Naive thymus-derived CD8-positive, alpha-beta T cell (primary cell): Measurements from ENCODE around the gene RGS13. TPM values are rescaled to one million over a fixed set of nuclear protein-coding genes. Genes with fewer than 3 reads are reported as not detected.

Experiments
- ATAC-seq, 2 donors: fragments of 150-1000 bp; cut with Tn5 transposase in 1 of 2; sonication (Bioruptor Pico), chemical (Tn5 transposase) in 1 of 2; 1 replicate in 1 of 2; 2 replicates in 1 of 2; pipeline ENCODE4 v1.10.0; 2021; ENCODE audit warnings: mild to moderate bottlenecking in 2 of 2, moderate library complexity in 2 of 2
- POLR2A ChIA-PET: fragments of 350-600 bp; sonication (Branson Sonifier 250); formaldehyde crosslinking; loops from one replicate; lab custom pipeline; 2021; ENCODE audit warnings: antibody characterized with exemption; lab: Charles Lee
- DNase-seq, 10 donors: peaks; one replicate each; pipeline versions ENCODE4 v3.0.0 to v3.0.0-alpha.2; 2020 to 2022
- H3K27ac Mint-ChIP-seq, 10 donors: one replicate each; pipeline ENCODE4 v1.8.0; 2020 to 2022; ENCODE audit warnings: mild to moderate bottlenecking in 10 of 10, mixed read lengths in 10 of 10, moderate library complexity in 4 of 10, inconsistent platforms in 1 of 10
- H3K27me3 Mint-ChIP-seq, 5 donors: one replicate each; pipeline ENCODE4 v1.8.0; 2021 to 2022; ENCODE audit warnings: mixed read lengths in 5 of 5
- H3K36me3 Mint-ChIP-seq, 3 donors: one replicate each; pipeline ENCODE4 v1.8.0; 2020 to 2022; ENCODE audit warnings: mixed read lengths in 3 of 3, mild to moderate bottlenecking in 2 of 3, inconsistent platforms in 1 of 3
- H3K4me1 Mint-ChIP-seq, 4 donors: one replicate each; pipeline ENCODE4 v1.8.0; 2021 to 2022; ENCODE audit warnings: mixed read lengths in 4 of 4
- H3K4me3 Mint-ChIP-seq, 10 donors: one replicate each; pipeline ENCODE4 v1.8.0; 2020 to 2022; ENCODE audit warnings: mild to moderate bottlenecking in 10 of 10, mixed read lengths in 10 of 10, moderate library complexity in 6 of 10, inconsistent platforms in 1 of 10
- H3K9me3 Mint-ChIP-seq, 9 donors: one replicate each; pipeline ENCODE4 v1.8.0; 2020 to 2022; ENCODE audit warnings: mixed read lengths in 9 of 9, mild to moderate bottlenecking in 3 of 9, inconsistent platforms in 1 of 9, moderate library complexity in 1 of 9
- polyA plus RNA-seq, 3 donors: library from polyadenylated mRNA; unstranded; fragments of 300-500 nt; fragmentation: Illumina TruSeq; gene quantifications; one replicate each; pipeline ENCODE4 v1.2.3, GENCODE V29; 2021
- total RNA-seq, 8 experiments: library from RNA in 2 of 8; stranded (reverse) in 2 of 8; gene quantifications; one replicate each; pipeline ENCODE4 v1.2.3 and lab custom pipeline; 2021 to 2026

RGS13 gene
- total and polyA plus RNA-seq, 5 experiments from 2014 or later, result not detected

DNA sequence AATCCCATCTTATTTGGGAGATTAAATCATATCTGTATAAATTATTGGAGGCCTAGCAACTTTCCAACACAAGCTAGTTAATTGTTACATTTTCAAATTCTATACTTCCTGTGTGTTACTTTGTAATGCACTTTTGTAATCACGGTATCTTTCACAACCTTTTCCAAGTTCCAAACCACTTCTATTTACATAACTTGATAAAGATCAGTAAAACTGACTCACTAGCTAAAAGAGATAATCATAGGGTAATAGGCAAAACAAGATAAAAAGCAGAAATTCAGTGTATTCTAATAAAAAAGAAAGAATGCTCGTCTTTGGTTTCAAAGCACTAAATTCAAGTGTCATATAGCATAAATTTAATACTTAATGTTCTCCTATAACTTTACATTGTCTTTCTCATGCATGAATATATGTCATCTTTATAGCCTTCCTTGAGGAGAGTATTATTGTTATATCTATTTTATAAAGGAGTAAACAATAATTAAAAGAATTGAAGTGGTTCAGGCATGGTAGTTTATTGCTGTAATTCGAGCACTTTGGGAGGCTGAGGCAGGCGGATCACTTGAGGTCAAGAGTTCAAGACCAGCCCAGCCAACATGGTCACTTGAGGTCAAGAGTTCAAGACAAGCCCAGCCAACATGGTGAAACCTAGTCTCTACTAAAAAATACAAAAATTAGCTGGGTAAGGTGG lies 66.4 kb downstream of the RGS13 start:
- H3K27me3 Mint-ChIP-seq, result peaks cover 0 to 5% (median 0%) of the 10 kb centered on the region in 5 donors
- POLR2A ChIA-PET, result no interaction called here
- H3K4me1 Mint-ChIP-seq, result peaks cover 0 to 2% (median 0%) of the 10 kb centered on the region in 4 donors
- H3K36me3 Mint-ChIP-seq, result no peaks in the 10 kb centered on the region
- no peak for ATAC-seq
- no peak overlapping the region for H3K4me3 Mint-ChIP-seq
- H3K27ac Mint-ChIP-seq, result no peak overlapping the region
- no peak for DNase-seq
- H3K9me3 Mint-ChIP-seq, result no peaks in the 10 kb centered on the region

DNA sequence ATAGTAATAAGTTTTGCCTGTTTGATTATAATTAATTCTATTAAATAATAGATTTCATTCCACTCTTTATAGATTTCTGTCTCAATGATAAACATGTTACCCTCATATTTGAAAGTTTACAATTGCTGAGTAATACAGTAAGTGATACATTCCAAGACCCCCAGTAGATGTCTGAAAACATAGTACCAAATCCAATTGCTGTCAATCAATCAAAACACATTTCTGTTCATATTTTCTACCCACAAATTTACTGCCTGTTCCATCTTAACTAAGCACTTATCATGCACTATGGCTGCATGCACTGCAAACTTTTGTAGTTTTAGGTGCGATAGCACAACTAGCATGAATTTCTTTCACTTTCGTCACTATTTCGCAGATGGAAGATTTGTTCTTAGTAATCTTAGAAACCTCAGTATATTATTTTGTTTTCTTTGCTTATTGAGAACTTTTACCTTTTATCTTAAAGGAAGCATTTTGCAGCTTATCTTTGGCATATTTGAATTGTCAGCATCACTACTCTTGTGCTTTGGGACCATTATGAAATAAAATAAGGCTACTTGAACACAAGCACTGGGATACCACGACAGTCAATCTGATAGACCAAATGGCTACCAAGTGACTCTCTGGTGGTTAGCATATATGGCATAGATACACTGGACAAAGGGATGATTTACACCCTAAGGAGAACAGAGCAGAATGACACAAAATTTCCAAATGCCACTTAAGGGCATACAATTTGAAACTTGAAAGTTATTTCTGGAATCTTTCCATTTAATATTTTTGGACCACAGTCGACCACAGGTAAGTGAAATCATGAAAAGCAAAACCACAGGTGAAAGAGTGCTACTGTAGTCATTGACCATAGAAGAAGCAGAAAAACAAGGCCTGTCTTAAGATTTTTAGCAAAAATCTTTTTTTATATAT lies 67.6 kb downstream of the RGS13 start:
- no peaks in the 10 kb centered on the region for H3K36me3 Mint-ChIP-seq
- H3K27ac Mint-ChIP-seq, result no peak overlapping the region

DNA sequence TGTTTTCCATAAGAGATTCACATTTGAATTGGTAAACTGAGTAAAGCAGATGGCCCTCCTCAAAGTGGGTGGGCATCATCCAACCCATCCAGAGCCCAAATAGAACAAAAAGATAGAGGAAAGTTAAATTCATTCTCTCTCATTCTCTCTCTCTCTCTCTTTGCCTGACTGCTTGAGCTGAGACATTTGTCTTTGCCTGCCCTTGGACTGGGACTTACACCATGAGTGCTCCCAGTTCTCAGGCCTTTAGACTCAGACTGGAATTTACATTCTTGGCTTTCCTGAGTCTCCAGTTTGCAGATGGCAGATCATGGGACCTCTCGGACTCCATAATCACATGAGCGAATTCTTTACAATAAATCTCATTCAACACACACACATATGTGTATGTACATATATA lies 69.6 kb downstream of the RGS13 start:
- no peak for ATAC-seq
- no peak for DNase-seq
- Mint-ChIP-seq H3K36me3 (no peaks in the 10 kb centered on the region), H3K27ac (no peak overlapping the region), H3K27me3 (no peaks in the 10 kb centered on the region), H3K4me3 (no peak overlapping the region), H3K9me3 (no peaks in the 10 kb centered on the region), H3K4me1 (peaks cover 0 to 2% (median 0%) of the 10 kb centered on the region in 4 donors)
- POLR2A ChIA-PET, result no interaction called here

More for the DNA sequence above, 67.6 kb downstream of the RGS13 start:
- no peak for DNase-seq
- ATAC-seq, result no peak
- H3K4me3 Mint-ChIP-seq, result peak overlapping the region in 1 of 10 donors; percentile 18
- H3K27me3 Mint-ChIP-seq, result peaks cover 0 to 4% (median 0%) of the 10 kb centered on the region in 5 donors
- POLR2A ChIA-PET, result no interaction called here
- peaks cover 0 to 2% (median 0%) of the 10 kb centered on the region in 4 donors for H3K4me1 Mint-ChIP-seq
- no peaks in the 10 kb centered on the region for H3K9me3 Mint-ChIP-seq

DNA sequence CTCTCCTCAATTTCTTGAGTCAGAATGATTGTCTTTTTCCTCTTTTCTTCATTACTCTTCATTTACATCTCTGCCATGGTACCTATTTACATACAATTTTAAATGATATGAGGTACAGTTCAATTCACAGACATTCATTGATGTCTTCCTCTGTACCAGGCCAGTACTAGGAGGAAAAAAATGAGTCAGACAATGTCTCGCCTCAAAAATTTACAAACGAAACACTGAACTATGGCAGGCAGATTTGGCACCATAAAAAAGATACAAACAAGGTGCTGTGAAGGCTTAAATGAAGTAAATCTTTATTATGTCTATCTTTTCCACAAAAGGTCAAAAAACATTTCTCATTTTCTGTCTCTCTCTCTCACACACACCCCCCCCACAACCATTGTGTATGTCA lies 71.0 kb downstream of the RGS13 start:
- ATAC-seq (no peak), DNase-seq (no peak)
- POLR2A ChIA-PET, result no interaction called here
- Mint-ChIP-seq H3K4me1 (peaks cover 0 to 2% (median 0%) of the 10 kb centered on the region in 4 donors), H3K27me3 (peaks cover 0 to 3% (median 0%) of the 10 kb centered on the region in 5 donors), H3K27ac (no peak overlapping the region), H3K36me3 (no peaks in the 10 kb centered on the region), H3K4me3 (no peak overlapping the region), H3K9me3 (no peaks in the 10 kb centered on the region)

DNA sequence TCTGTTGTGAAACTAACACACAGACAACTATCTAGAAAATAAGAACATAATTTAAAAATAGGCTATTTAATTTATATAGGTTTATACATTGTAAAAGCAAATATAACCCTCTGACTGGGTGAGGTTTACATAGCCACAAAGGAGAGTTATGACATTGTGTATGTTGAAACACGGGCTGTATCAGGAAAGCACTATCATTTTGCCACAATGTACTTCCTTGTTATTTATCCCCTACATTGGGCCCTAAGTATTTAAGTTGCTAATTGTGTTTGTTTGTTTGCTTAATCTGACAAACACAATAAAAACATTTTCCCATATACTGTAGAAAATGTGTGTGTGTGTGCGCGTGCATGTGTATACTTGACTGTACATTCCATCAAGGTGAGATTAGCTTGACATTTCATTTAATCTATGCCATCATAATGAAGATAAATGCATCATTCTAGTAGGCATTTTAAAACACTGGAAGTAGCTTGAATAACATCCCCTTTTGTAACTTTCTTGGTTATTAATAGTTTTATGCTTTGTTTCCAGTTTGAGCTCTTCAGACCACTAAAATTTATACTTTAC lies 72.1 kb downstream of the RGS13 start:
- H3K27ac Mint-ChIP-seq, result no peak overlapping the region
- peaks cover 0 to 4% (median 0%) of the 10 kb centered on the region in 9 donors for H3K9me3 Mint-ChIP-seq
- H3K27me3 Mint-ChIP-seq, result peaks cover 0 to 7% (median 3%) of the 10 kb centered on the region in 5 donors
- ATAC-seq (no peak), DNase-seq (no peak)
- no peaks in the 10 kb centered on the region for H3K4me1 Mint-ChIP-seq
- H3K4me3 Mint-ChIP-seq, result no peak overlapping the region
- no peaks in the 10 kb centered on the region for H3K36me3 Mint-ChIP-seq
- POLR2A ChIA-PET, result no interaction called here

DNA sequence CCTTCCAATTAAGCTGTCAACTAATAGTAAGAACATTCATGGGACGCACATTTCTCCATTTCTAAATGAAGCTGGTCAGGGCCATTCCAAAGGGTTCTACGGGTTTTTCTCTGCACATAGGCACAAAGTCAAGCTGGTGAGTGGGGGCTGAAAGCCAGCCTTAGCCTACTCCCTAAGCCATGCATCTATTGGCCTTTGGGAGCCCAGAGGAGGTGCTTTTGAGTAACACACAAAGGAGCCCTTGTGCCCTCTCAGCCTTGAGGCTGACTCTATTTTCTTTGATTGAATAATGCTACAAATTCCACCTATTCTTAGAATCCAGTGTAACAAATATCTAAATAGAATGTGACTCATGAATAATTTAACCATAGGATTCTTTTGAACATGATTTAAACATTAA lies 73.6 kb downstream of the RGS13 start:
- Mint-ChIP-seq H3K4me1 (no peaks in the 10 kb centered on the region), H3K27me3 (peaks cover 0 to 16% (median 6%) of the 10 kb centered on the region in 5 donors), H3K36me3 (no peaks in the 10 kb centered on the region), H3K4me3 (no peak overlapping the region), H3K9me3 (peaks cover 0 to 11% (median under 1%) of the 10 kb centered on the region in 9 donors), H3K27ac (no peak overlapping the region)
- POLR2A ChIA-PET, result no interaction called here
- ATAC-seq (no peak), DNase-seq (no peak)

Other genes starting within 250 kb of the RGS13 start
- gene RGS1, start 60.4 kb upstream of the RGS13 start, total RNA-seq, result 1 to 10 TPM in 1 of 2 experiments, under 1 TPM in 1; 0.58 to 1.7 TPM
- 10 to 100 TPM in 1 of 3 donors, 1 to 10 TPM in 2; 3.9 to 37.6 (median 4.8) TPM for gene RGS1, start 60.4 kb upstream of the RGS13 start, polyA plus RNA-seq
- 1 to 10 TPM; 9.7 TPM for gene RGS2, start 172.9 kb downstream of the RGS13 start, total RNA-seq
- 10 to 100 TPM; 19.3 to 74.8 (median 25.0) TPM for gene RGS2, start 172.9 kb downstream of the RGS13 start, polyA plus RNA-seq